Middle frontal gyrus (tissue), 1 donor: ENCODE measurements around the gene KPRP.

Source experiments
- DNase-seq: peaks from one replicate; pipeline ENCODE4 v3.0.0-alpha.2; 2015; ENCODE audit warnings: low spot score; ENCODE audit errors: extremely low spot score

The KPRP gene

DNA sequence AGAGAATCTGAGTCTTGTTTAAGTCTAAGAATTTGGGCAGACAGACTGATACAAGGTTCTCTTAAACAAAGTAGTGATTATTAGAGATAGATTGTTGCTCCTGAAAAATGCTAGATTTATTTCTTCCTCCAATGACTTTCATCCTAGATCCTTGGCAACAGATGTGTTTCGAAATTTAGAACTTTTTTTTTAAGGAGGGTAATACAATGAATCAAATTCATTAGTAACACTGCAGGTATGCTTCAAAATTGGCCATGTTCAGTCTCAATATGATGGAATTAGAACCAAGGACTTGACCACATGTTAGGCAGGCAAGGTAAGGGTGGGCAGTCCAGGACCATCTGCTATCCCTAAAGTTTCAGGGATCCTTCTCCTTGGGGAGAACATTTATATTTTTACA lies 12.6 kb downstream of the KPRP start:
- DNase-seq, result no peak

DNA sequence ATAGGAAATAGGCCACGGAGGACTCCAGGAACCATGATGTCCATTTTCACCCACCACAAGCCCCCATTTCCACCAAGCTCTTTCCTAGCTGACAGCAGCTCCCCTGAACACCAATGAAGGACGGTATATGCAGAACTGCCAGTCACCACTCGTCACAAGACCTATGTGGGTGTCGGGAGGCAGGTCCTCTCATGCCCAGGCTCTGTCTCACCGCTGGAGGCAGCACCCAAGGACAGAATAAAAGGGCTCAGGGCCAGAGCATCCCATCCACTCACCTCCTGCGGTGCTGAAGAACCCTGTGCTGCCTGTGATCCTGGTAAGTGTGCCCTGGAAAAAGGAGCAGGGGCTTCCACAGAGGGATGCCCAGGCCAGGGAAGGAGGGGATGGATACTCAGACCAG lies 17.1 kb downstream of the KPRP start, which contains the start of gene LCE1F:
TSS of gene LCE1F (plus strand) at position 266 of the 400 bp plus-strand sequence. CDS start 1,232 bp downstream, outside the sequence.
- no peak for DNase-seq

DNA sequence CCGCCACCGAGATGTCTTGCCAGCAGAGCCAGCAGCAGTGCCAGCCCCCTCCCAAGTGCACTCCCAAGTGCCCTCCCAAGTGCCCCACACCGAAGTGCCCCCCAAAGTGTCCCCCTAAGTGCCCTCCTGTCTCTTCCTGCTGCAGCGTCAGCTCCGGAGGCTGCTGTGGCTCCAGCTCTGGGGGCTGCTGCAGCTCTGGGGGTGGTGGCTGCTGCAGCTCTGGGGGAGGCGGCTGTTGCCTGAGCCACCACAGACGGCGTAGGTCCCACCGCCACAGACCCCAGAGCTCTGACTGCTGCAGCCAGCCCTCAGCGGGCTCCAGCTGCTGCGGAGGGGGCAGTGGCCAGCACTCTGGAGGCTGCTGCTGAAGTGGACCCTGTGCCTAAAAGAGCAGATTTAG lies 18.5 kb downstream of the KPRP start:
- no peak for DNase-seq

DNA sequence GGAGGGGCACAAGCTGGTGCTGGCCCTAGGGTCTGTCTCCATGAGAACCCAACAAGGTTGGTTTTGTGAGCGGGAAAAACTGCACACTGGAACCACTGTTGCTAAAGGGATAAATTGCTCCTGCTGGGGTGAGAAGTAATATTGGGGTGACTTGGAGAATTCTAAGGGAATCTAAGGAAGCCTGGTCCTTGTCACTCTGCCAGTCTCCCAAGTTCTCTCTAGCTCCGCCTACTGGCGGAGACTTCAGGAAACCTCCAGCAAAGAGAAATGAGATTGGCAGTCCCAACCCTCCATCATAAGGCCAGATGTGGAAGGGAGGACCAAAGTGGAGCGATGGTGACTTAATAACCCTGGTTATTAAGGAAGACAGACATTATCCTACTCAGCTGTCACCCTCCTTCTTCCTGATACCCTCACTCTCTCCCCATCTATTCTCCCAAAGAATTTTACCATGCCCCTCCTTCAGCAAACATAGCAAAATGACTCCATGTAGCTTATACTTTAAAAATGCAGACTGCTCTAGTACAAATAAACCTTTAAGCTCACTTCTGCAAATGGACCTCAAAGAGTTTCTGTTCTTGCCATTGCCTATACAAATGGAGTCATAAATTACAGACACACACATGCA lies 19.8 kb downstream of the KPRP start:
- no peak for DNase-seq

DNA sequence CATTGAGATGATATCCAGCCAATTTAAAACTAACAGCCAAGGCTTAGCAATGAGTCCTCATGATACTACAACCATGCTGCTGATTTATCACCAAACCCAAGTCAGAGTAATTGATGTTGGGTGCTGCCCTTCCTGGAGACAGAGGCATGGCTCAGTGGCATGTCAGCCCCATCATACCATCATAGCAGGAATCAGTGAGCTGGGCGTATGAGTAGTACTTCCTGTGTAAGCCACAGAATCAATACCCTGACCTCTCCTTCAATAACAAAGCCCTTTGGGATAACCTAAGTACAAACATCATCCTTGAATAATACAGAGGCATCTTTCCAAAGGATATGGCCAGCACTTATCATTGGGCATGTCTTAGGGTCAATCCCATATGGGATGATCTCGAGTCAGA lies 25.3 kb downstream of the KPRP start:
- DNase-seq, result no peak

DNA sequence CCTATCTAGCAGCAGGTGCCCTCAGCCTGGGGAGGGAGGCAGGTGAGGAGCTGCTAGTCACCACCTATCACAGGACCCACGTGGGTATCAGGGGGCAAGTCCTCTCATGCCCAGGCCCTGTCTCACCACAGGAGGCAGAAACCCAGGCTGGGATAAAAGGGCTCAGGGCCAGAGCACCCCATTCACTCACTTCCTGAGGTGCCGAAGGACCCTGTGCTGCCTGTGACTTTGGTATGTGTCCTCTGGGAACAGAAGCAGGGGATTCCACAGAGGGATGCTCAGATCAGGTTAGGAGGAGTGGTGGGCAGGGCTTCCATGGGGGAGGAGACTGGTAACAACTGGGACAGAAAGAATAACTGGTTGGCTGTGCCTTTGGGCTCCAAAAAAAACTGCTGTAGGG lies 28.3 kb downstream of the KPRP start, which contains the start of gene LCE1E:
TSS of gene LCE1E (plus strand) at position 181 of the 400 bp plus-strand sequence. CDS start 1,043 bp downstream, outside the sequence.
- DNase-seq, result no peak

DNA sequence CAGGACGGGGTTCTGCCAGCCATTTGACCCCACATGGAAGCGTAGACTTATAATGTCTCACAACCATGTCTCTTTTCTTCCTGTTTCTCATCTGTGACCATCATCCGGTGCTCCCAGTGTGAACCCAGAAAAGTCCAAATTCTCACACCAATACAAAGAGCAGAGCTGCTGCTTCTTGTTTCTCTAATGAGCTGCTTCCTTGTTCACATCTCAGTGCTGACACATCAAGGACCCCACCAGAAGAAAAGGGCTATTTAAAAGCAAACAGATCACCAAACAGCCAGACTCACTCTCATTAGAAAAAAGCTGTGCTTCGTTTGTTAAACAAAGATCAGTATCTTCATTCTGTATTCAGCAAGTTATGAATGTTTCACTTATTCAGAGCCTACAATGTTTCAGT lies 37.9 kb downstream of the KPRP start:
- no peak for DNase-seq

DNA sequence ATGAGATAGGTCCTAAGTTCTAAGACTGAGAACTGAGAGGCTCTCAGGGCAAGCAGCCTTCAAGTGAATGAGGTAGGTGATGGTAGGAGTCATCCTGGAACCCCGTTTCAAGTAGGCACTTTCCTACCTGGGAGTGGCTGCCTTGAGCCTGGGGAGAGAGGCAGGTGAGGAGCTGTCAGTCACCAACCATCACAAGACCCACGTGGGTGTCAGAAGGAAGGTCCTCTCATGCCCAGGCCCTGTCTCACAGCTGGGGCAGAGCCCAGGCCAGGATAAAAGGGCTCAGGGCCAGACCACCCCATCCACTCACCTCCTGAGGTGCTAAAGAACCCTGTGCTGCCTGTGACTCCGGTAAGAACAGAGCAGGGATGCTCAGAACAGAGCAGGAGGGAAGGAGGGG lies 38.6 kb downstream of the KPRP start, which contains the start of gene LCE1D:
TSS of gene LCE1D (plus strand) at position 301 of the 400 bp plus-strand sequence. CDS start 1,074 bp downstream, outside the sequence.
- DNase-seq, result no peak

DNA sequence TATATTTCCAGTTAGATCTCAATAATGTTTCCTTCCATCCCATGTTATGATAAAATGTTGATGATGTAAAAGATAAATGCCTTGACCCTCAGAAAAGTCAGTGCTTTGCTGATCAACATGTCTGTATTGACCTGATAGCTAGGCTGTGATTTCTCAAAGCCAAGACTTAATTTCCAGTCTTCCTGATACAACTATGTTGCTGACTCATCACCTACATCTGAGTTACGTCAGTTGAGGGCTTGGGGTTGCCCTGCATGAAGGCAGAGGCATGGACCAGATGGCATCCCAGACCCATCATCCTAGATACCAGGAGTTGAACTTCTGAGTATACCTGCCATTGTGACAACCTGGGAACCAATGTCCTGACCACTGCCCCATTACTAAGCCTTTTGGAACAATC lies 43.5 kb downstream of the KPRP start:
- DNase-seq, result no peak

DNA sequence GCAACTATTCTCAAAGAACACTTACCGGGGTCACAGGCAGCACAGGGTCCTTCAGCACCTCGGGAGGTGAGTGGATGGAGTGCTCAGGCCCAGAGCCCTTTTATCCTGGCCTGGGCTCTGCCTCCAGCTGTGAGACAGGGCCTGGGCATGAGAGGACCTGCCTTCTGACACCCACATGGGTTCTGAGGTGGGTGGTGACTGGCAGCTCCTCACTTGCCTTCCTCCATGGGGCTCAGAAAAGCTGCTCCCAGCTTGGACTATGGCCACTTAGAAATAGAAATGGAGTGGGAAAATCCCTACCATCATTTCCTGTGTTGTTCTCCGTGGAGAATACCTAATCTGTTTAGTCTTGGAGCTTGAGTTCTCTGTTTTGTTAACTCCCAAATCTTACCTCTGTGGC lies 48.8 kb downstream of the KPRP start, which contains the start of gene LCE1C:
TSS of gene LCE1C (minus strand) at position 76 of the 400 bp plus-strand sequence. CDS start 1,173 bp downstream, outside the sequence.
- no peak for DNase-seq

DNA sequence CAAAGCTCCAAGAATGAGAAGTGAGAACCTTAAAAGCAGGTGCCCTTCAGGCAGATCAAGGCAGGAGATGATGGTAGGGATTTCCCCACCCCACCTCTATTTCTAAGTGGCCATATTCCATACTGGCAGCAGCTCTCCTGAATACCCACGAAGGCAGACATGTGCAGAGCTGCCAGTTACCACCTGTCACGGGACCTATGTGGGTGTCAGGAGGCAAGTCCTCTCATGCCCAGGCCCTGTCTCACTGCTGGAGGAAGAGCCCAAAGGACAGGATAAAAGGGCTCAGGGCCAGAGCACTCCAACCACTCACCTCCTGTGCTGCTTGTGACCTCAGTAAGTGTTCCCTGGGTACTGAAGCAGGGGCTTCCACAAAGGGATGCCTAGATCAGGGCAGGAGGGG lies 53.2 kb downstream of the KPRP start:
- DNase-seq, result no peak
